Neuronal stem cell (in vitro differentiated cells): ENCODE measurements around the gene RALGPS1.

Experiments used
- DNase-seq: peaks from one replicate; pipeline ENCODE4 v3.0.0-alpha.2; 2013; ENCODE audit warnings: low spot score
- H2AFZ ChIP-seq: one replicate; pipeline ENCODE4 v1.6.1; 2013; ENCODE audit warnings: mild to moderate bottlenecking, low read length, inconsistent platforms
- H2AK5ac ChIP-seq: 2 replicates; pipeline ENCODE4 v1.6.1; 2013; ENCODE audit warnings: low read depth, mild to moderate bottlenecking, inconsistent platforms, low read length, moderate library complexity, mixed read lengths
- H2BK120ac ChIP-seq: 2 replicates; pipeline ENCODE4 v1.6.1; 2013; ENCODE audit warnings: low read depth, mild to moderate bottlenecking, inconsistent platforms, low read length, moderate library complexity, mixed read lengths
- H2BK12ac ChIP-seq: one replicate; pipeline ENCODE4 v1.6.1; 2013; ENCODE audit warnings: low read length, inconsistent platforms
- H2BK15ac ChIP-seq: 2 replicates; pipeline ENCODE4 v1.6.1; 2013; ENCODE audit warnings: mild to moderate bottlenecking, low read length, inconsistent platforms, mixed read lengths
- H2BK5ac ChIP-seq: one replicate; pipeline ENCODE4 v1.6.1; 2013; ENCODE audit warnings: inconsistent platforms, mild to moderate bottlenecking, low read length, moderate library complexity
- H3K14ac ChIP-seq: one replicate; pipeline ENCODE4 v1.6.1; 2013; ENCODE audit warnings: low read length, inconsistent platforms
- H3K18ac ChIP-seq: 2 replicates; pipeline ENCODE4 v1.6.1; 2013; ENCODE audit warnings: low read length, inconsistent platforms
- H3K23ac ChIP-seq: 2 replicates; pipeline ENCODE4 v1.6.1; 2013; ENCODE audit warnings: low read depth, mild to moderate bottlenecking, mixed read lengths, low read length, inconsistent platforms; ENCODE audit not compliant: poor library complexity
- H3K27ac ChIP-seq: replicated peaks from 3 replicates; pipeline ENCODE4 v1.5.1; 2013; ENCODE audit warnings: low read length, inconsistent platforms
- H3K27me3 ChIP-seq, 3 experiments: 2 replicates each; pipeline ENCODE4 v1.6.1; 2013; ENCODE audit warnings: low read length in 3 of 3, mild to moderate bottlenecking in 2 of 3, inconsistent platforms in 1 of 3, low read depth in 1 of 3, mixed read lengths in 1 of 3, moderate library complexity in 1 of 3; ENCODE audit not compliant: control insufficient read depth in 3 of 3, insufficient read depth in 3 of 3
- H3K36me3 ChIP-seq, 2 donors: replicated peaks in 1 of 2; 2 replicates each; pipeline ENCODE4 v1.6.1; 2013; ENCODE audit warnings: low read length in 2 of 2; ENCODE audit not compliant: control insufficient read depth in 2 of 2, insufficient read depth in 2 of 2
- H3K4ac ChIP-seq: 2 replicates; pipeline ENCODE4 v1.6.1; 2013; ENCODE audit warnings: inconsistent platforms, mild to moderate bottlenecking, low read length, moderate library complexity
- H3K4me1 ChIP-seq, 2 donors: 1 replicate in 1 of 2; 2 replicates in 1 of 2; pipeline ENCODE4 v1.6.1; 2013; ENCODE audit warnings: low read length in 2 of 2, low read depth in 1 of 2; ENCODE audit not compliant: control insufficient read depth in 2 of 2, insufficient read depth in 1 of 2
- H3K4me2 ChIP-seq: one replicate; pipeline ENCODE4 v1.6.1; 2013; ENCODE audit warnings: mild to moderate bottlenecking, low read length, inconsistent platforms; ENCODE audit not compliant: insufficient read depth, poor library complexity, severe bottlenecking
- H3K4me3 ChIP-seq, 2 donors: 2 replicates each; pipeline ENCODE4 v1.5.1; 2013; ENCODE audit warnings: low read length in 2 of 2, mild to moderate bottlenecking in 2 of 2, inconsistent platforms in 1 of 2, moderate library complexity in 1 of 2
- H3K79me1 ChIP-seq: one replicate; pipeline ENCODE4 v1.6.1; 2013; ENCODE audit warnings: low read depth, mild to moderate bottlenecking, inconsistent platforms, low read length, moderate library complexity
- H3K9ac ChIP-seq: one replicate; pipeline ENCODE4 v1.6.1; 2013; ENCODE audit warnings: mild to moderate bottlenecking, low read depth, low read length, inconsistent platforms; ENCODE audit not compliant: poor library complexity
- H3K9me3 ChIP-seq, 2 donors: replicated peaks in 1 of 2; 2 replicates each; pipeline versions ENCODE3 to v1.6.1; 2013; ENCODE audit warnings: low read length in 2 of 2, mild to moderate bottlenecking in 2 of 2, inconsistent platforms in 1 of 2, low read depth in 1 of 2, mixed read lengths in 1 of 2, moderate library complexity in 1 of 2; ENCODE audit not compliant: control insufficient read depth in 2 of 2, insufficient read depth in 1 of 2
- H4K8ac ChIP-seq: one replicate; pipeline ENCODE4 v1.6.1; 2013; ENCODE audit warnings: low read depth, mild to moderate bottlenecking, inconsistent platforms, low read length, moderate library complexity
- H4K91ac ChIP-seq: one replicate; pipeline ENCODE4 v1.6.1; 2013; ENCODE audit warnings: low read length, low read depth, mild to moderate bottlenecking, inconsistent platforms; ENCODE audit not compliant: poor library complexity
- WGBS, 2 donors: extraction: QIAGEN DNeasy Blood & Tissue Kit; methylation state at CpG; one replicate each; pipeline ENCODE4 v1.1.7; 2013; ENCODE audit warnings: missing lambda C conversion rate in 2 of 2, mixed read lengths in 1 of 2; ENCODE audit not compliant: insufficient read length in 2 of 2, insufficient replicate concordance in 1 of 2; ENCODE audit errors: extremely low coverage in 2 of 2; 5-methylcytosine and 5-hydroxymethylcytosine counted together

The RALGPS1 gene

DNA sequence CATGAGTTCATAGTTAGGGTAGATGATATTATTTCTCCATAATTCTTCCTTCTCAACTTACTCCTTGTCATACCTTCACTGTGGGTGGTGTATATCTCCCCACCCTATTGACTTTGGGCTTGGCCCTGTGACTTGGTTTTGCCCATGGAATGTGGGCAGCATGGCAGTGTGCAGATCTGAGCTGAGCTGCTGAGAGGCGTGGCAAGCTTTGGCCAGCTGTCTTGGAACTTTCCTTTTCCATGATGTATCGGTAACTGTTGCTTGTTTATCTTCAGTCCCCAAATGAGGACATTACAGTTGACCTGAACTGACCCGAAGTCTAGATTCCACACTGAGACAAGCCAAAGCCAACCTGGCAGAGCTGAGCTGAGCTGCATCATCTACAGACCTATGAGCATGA is 70.4 kb downstream of the RALGPS1 start:
- Histone ChIP-seq H3K4me3 (no peak overlapping the region), H3K23ac (no peak overlapping the region), H2BK12ac (no peak overlapping the region), H3K27me3 (no peaks in the 10 kb centered on the region), H3K9me3 (peaks cover 2 to 3% of the 10 kb centered on the region in 2 donors), H3K27ac (no peak overlapping the region), H3K36me3 (no peaks in the 10 kb centered on the region), H4K91ac (no peak overlapping the region), H2BK120ac (no peak overlapping the region), H3K18ac (no peak overlapping the region), H3K9ac (no peak overlapping the region), H3K4me1 (peaks cover 0 to 2% of the 10 kb centered on the region in 2 donors), H2AFZ (no peak overlapping the region), H3K4ac (no peak overlapping the region), H3K14ac (no peak overlapping the region), H2BK15ac (no peak overlapping the region), H2AK5ac (no peak overlapping the region), H3K79me1 (no peaks in the 10 kb centered on the region), H3K4me2 (no peak overlapping the region), H4K8ac (no peak overlapping the region), H2BK5ac (no peak overlapping the region)
- no CpG with 5 or more reads among the region's 3 CpGs for WGBS, 2 donors
- DNase-seq, result no peak

- no peak overlapping the region for H3K14ac ChIP-seq
- H3K4me2 ChIP-seq, result no peak overlapping the region
- no CpG with 5 or more reads among the region's 7 CpGs for WGBS, 2 donors
- no peak overlapping the region for H3K27ac ChIP-seq
- DNase-seq, result no peak
- no peak overlapping the region for H2BK15ac ChIP-seq
- no peak overlapping the region for H3K9ac ChIP-seq
- H3K9me3 ChIP-seq, result peaks cover 2 to 3% of the 10 kb centered on the region in 2 donors
- H2BK5ac ChIP-seq, result no peak overlapping the region
- H3K4me3 ChIP-seq, result no peak overlapping the region
- no peaks in the 10 kb centered on the region for H3K27me3 ChIP-seq
- H3K36me3 ChIP-seq, result no peaks in the 10 kb centered on the region
- no peak overlapping the region for H2BK12ac ChIP-seq
- H2AFZ ChIP-seq, result no peak overlapping the region
- peaks cover 0 to 2% of the 10 kb centered on the region in 2 donors for H3K4me1 ChIP-seq
- H4K91ac ChIP-seq, result no peak overlapping the region
- no peak overlapping the region for H3K23ac ChIP-seq
- no peak overlapping the region for H3K4ac ChIP-seq
- H3K18ac ChIP-seq, result no peak overlapping the region
- H3K79me1 ChIP-seq, result no peaks in the 10 kb centered on the region
- H2BK120ac ChIP-seq, result no peak overlapping the region
- no peak overlapping the region for H2AK5ac ChIP-seq
- no peak overlapping the region for H4K8ac ChIP-seq
Measured at GRCh38 chr9:126985870-126986498, 71.4 kb downstream of the RALGPS1 start.

GRCh38 chr9:126986506-126986951 is 71.9 kb downstream of the RALGPS1 start:
- no peak overlapping the region for H2AK5ac ChIP-seq
- no peak overlapping the region for H3K4me2 ChIP-seq
- H2BK12ac ChIP-seq, result no peak overlapping the region
- H2BK15ac ChIP-seq, result no peak overlapping the region
- no CpG with 5 or more reads among the region's 2 CpGs for WGBS, 2 donors
- no peak overlapping the region for H3K14ac ChIP-seq
- H2AFZ ChIP-seq, result no peak overlapping the region
- H2BK5ac ChIP-seq, result no peak overlapping the region
- no peak overlapping the region for H4K8ac ChIP-seq
- no peak overlapping the region for H3K4me3 ChIP-seq
- H3K18ac ChIP-seq, result no peak overlapping the region
- no peak overlapping the region for H3K4ac ChIP-seq
- H2BK120ac ChIP-seq, result no peak overlapping the region
- no peak overlapping the region for H3K9ac ChIP-seq
- DNase-seq, result no peak
- H3K79me1 ChIP-seq, result no peaks in the 10 kb centered on the region
- no peak overlapping the region for H3K23ac ChIP-seq
- H3K27ac ChIP-seq, result no peak overlapping the region
- H3K36me3 ChIP-seq, result no peaks in the 10 kb centered on the region
- peaks cover 0 to 2% of the 10 kb centered on the region in 2 donors for H3K4me1 ChIP-seq
- peaks cover 2 to 3% of the 10 kb centered on the region in 2 donors for H3K9me3 ChIP-seq
- no peak overlapping the region for H4K91ac ChIP-seq
- H3K27me3 ChIP-seq, result no peaks in the 10 kb centered on the region

DNA sequence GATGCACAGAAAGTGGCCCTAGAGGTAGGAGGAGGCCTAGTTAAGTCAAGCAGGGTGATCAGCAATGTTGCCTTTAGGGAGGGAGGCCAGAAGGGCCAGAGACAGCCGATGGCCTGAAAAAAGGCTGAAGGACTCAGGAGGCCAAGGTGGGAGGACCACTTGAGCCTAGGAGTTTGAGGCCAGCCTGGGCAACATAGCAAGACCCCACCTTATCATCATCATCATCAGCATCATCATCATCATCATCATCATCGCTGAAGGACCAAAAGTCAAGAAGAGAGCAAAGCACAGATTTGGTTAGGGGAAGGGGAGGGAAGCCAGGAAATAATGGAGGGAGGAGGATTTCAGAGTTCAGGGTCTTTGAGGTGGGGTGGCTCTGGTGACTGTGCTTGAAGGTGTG is 74.3 kb downstream of the RALGPS1 start:
- no peak for DNase-seq
- Histone ChIP-seq H3K27ac (no peak overlapping the region), H3K4me1 (peaks cover 0 to 2% of the 10 kb centered on the region in 2 donors), H2BK120ac (no peak overlapping the region), H2BK5ac (peak overlapping the region; percentile 30), H2AFZ (no peak overlapping the region), H3K23ac (no peak overlapping the region), H4K8ac (no peak overlapping the region), H3K4ac (no peak overlapping the region), H2AK5ac (no peak overlapping the region), H3K27me3 (no peaks in the 10 kb centered on the region), H4K91ac (no peak overlapping the region), H2BK12ac (no peak overlapping the region), H3K4me3 (no peak overlapping the region), H3K4me2 (no peak overlapping the region), H3K36me3 (no peaks in the 10 kb centered on the region), H3K9me3 (peaks cover 1 to 13% of the 10 kb centered on the region in 2 donors), H3K14ac (no peak overlapping the region), H2BK15ac (no peak overlapping the region), H3K9ac (no peak overlapping the region), H3K79me1 (no peaks in the 10 kb centered on the region), H3K18ac (no peak overlapping the region)
- no CpG with 5 or more reads among the region's 2 CpGs for WGBS, 2 donors
